NCI-H524 (cell line): ENCODE measurements around the gene TRIM66.

Source experiments
- DNase-seq, 2 experiments: peaks; one replicate each; lab custom pipeline; 2025; lab: John Stamatoyannopoulos, UW

Gene TRIM66

DNA sequence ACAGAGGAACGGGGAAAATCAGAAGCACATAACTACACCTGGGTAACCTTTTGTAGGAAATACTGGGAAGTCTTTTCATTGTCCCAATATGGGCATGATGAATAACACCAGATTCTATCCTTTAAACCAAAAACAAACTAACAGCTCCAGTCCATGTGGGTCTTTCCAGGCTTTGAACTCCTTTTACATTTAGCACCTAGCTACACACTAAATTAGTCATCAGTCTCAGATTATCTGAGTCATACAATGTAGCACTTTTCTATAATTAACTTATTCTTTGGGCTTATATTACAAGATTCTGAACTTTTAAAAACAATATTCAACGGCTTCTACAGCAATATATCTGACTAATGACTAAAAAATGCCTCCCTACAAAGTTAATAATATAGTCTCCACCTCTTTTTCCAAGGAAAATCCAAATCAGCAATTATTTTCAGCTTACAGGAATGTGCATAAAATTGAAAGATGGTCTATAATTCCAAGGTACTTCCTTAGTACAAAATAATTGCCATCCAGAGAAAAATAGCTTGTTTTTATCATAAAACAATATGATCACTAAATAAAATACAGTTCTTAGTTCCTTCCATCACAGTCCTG, 114.8 kb downstream of the TRIM66 start:
- DNase-seq, result no peak

DNA sequence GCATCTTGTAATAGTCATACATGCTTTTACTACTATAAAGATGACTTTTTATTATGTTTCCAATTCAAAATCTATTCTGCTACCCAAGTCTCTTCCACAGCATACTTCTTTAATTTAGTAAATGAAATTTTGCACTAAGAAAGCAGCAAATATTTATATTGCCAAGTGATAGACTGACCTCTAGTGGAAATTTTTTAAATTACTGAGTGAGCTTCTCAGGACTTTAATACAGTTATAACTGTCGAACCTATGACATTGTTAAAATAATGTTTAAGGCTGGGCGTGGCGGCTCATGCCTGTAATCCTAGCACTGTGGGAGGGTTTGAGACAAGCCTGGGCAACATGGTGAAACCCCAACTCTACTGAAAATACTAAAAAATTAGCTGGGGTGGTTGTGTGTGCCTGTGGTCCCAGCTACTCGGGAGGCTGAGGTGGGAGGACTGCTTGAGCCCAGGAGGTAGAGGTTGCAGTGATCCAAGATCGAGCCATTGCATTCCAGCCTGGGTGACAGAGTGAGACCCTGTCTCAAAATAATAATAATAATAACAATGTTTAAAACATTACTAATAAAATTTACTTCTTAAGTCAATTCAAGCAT, 115.8 kb downstream of the TRIM66 start:
- DNase-seq, result peak in 1 of 2 experiments; percentile 61

DNA sequence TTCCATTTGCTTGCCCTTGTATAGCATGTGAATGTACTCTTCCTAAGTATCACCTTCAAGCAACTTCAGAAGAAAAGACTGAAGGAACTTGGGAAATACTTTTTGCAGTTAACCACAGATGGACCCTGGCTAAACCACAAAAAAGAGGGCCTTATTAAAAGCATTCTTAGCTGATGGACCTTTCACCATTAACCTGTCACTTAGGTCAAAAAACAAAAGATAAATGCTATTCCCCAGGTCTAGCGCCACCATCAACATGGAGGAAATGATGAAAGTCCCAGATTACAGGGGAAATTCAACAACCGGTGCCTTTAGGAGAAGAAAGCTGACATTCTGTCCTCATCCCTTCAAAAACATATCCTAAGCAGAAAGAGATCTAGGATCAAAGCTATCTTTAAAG, 117.9 kb downstream of the TRIM66 start:
- no peak for DNase-seq
